Ovary (tissue), 9 donors: ENCODE results near the gene PSMD14. TPM values are rescaled to one million over a fixed set of nuclear protein-coding genes. Genes with fewer than 3 reads are reported as not detected.

Experiments used
- DNase-seq, 5 donors: peaks; one replicate each; pipeline ENCODE4 v3.0.0-alpha.2; 2019 to 2020
- H3K27ac ChIP-seq, 2 donors: fragments of 200-600 bp; one replicate each; pipeline versions ENCODE4 v1.5.1 to v1.8.0; 2019 to 2022
- H3K27me3 ChIP-seq: fragments of 200-600 bp; one replicate; pipeline ENCODE4 v1.8.0; 2022
- H3K36me3 ChIP-seq: fragments of 200-600 bp; sonication (generic); one replicate; pipeline ENCODE4 v1.5.1; 2019
- H3K4me1 ChIP-seq: one replicate; pipeline ENCODE4 v1.8.1; 2013; ENCODE audit warnings: mild to moderate bottlenecking, moderate library complexity; ENCODE audit not compliant: insufficient read depth
- H3K4me3 ChIP-seq: fragments of 200-600 bp; sonication (generic); one replicate; pipeline ENCODE4 v1.5.1; 2017
- H3K9me3 ChIP-seq, 2 donors: fragments of 200-600 bp in 1 of 2; sonication (generic) in 1 of 2; one replicate each; pipeline versions ENCODE4 v1.5.1 to v1.8.1; 2013 to 2019; ENCODE audit warnings: mild to moderate bottlenecking in 1 of 2, moderate library complexity in 1 of 2
- EP300 ChIP-seq: sonication (generic); formaldehyde crosslinking; IDR thresholded peaks from one replicate; pipeline ENCODE4 v1.6.1; 2017; ENCODE audit warnings: antibody characterized with exemption
- POLR2A ChIP-seq: fragments of 450-650 bp; IDR thresholded peaks from one replicate; pipeline ENCODE4 v1.6.1; 2017; ENCODE audit warnings: antibody characterized with exemption, mild to moderate bottlenecking, moderate library complexity
- WGBS, 3 donors: extraction: QIAGEN DNeasy Blood & Tissue Kit in 1 of 3; methylation state at CpG; one replicate each; pipeline versions ENCODE4 v1.1.5 to v1.1.7; 2013 to 2017; 5-methylcytosine and 5-hydroxymethylcytosine counted together
- intact Hi-C, 4 donors: fragments of 100-400 bp; cut with DNase I; formaldehyde crosslinking; loops; one replicate each; pipeline versions ENCODE4 v1.11.0 to v1.15.1; 2022 to 2023
- polyA plus RNA-seq, 2 donors: library from polyadenylated mRNA; stranded (reverse); fragments of 200-250 nt in 1 of 2; fragments of 350-450 nt in 1 of 2; fragmentation: Illumina TruSeq in 1 of 2; extraction: RNeasy Lipid Tissue Mini Kit (QIAGEN cat#74804) in 1 of 2; gene quantifications; one replicate each; pipeline ENCODE4 v1.2.3, GENCODE V29; 2013 to 2014
- total RNA-seq, 7 donors: library from RNA; depleted of rRNA in 2 of 7; stranded (reverse); fragments of >200 nt in 2 of 7; fragmentation: NEBNext Ultra II Directional in 3 of 7; extraction: Animal tissue kit (Norgen Biotek cat#: 25700) in 3 of 7; gene quantifications; one replicate each; pipeline versions ENCODE4 v1.1.0 to v1.2.4, GENCODE V29; 2016 to 2023
- TF ChIP-seq, protein P1 (sequence below), 3 donors: fragments of 450-650 bp in 2 of 3; fragments of 200-600 bp in 1 of 3; IDR thresholded peaks; one replicate each; pipeline versions ENCODE4 v1.5.1 to v1.8.0; 2016 to 2022; ENCODE audit warnings: antibody characterized with exemption in 3 of 3, mild to moderate bottlenecking in 1 of 3
- donor health status: DM: no; HTN: no; CAD: no; lungs with moderate emphysema.
- donor health status: DM: no; HTN: no; CAD: no.
- donor health status: Bipolar disorder and iron deficiency.
- donor health status: DM: yes; HTN: yes; CAD: no.
- donor health status: DM: no; HTN: no; CAD: no.
- donor health status: DM: yes; HTN: yes; CAD: no.

Gene PSMD14
- total and polyA plus RNA-seq, 9 donors: 9.4 to 34.3 (median 19.4) TPM

DNA sequence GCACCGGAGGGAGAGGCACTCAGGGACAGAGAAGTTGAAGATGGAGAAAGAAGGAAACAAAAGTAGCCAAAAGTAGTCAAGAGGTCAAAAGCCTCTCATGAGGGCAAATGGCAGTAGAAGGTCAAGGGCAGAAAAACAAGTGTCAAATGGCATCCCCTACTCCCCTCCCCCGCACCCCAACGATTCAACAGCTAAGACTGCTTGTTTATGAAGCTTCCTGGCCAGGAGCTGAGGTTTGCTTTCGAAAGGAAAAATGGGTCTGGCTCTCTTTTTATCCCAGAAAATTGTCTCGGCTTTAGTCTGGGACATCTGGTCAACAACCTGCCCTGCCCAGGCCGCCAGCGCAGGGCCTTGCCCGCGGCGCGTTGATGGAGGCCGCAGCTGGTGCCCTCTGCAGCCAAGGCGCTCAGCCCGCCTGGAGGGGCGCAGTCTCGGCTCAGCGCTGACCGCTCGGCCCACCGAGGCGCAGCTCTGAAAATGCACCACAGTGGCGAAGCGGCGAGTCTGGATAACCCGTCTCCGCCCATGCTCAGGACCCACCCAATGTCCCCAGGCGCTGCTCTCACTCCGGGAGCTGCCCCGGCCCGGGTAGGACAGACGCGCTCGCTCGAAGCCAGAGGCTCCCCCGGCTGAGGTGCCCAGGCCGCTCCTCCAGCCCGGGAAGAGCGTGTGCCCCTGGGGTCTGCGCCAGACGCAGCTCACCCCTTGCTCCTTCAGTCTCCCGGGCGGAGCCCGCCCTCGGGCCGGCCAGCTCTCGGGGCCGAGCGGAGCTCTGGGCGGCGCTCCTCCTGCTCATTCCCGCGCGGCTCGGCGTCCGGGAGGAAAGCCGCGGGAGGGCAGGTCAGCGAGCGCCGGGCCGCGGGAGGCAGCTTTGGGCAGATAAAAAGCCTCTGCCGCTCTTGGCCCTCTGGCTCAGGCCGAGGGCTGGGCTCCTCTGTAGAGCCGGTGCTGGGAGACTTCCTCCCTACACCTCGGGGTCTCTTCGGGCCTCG lies 106.1 kb downstream of the PSMD14 start:
- Histone ChIP-seq H3K27me3 (peaks cover 2% of the 10 kb centered on the region), H3K36me3 (no peaks in the 10 kb centered on the region), H3K27ac (no peak overlapping the region), H3K4me3 (peak overlapping the region; percentile 41), H3K4me1 (peaks cover 9% of the 10 kb centered on the region), H3K9me3 (no peaks in the 10 kb centered on the region)
- no peak for TF ChIP-seq EP300
- TF ChIP-seq, protein P1, sequence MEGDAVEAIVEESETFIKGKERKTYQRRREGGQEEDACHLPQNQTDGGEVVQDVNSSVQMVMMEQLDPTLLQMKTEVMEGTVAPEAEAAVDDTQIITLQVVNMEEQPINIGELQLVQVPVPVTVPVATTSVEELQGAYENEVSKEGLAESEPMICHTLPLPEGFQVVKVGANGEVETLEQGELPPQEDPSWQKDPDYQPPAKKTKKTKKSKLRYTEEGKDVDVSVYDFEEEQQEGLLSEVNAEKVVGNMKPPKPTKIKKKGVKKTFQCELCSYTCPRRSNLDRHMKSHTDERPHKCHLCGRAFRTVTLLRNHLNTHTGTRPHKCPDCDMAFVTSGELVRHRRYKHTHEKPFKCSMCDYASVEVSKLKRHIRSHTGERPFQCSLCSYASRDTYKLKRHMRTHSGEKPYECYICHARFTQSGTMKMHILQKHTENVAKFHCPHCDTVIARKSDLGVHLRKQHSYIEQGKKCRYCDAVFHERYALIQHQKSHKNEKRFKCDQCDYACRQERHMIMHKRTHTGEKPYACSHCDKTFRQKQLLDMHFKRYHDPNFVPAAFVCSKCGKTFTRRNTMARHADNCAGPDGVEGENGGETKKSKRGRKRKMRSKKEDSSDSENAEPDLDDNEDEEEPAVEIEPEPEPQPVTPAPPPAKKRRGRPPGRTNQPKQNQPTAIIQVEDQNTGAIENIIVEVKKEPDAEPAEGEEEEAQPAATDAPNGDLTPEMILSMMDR (IDR thresholded peaks at IDR 0.05): no peak
- no peak for TF ChIP-seq POLR2A
- intact Hi-C loops: no loop called here
- DNase-seq: peak in 2 of 5 donors; percentile 44 to 55
- WGBS, 3 donors: 5 to 7% (median 5%) methylated on average over 60 to 69 of the region's 69 CpGs

DNA sequence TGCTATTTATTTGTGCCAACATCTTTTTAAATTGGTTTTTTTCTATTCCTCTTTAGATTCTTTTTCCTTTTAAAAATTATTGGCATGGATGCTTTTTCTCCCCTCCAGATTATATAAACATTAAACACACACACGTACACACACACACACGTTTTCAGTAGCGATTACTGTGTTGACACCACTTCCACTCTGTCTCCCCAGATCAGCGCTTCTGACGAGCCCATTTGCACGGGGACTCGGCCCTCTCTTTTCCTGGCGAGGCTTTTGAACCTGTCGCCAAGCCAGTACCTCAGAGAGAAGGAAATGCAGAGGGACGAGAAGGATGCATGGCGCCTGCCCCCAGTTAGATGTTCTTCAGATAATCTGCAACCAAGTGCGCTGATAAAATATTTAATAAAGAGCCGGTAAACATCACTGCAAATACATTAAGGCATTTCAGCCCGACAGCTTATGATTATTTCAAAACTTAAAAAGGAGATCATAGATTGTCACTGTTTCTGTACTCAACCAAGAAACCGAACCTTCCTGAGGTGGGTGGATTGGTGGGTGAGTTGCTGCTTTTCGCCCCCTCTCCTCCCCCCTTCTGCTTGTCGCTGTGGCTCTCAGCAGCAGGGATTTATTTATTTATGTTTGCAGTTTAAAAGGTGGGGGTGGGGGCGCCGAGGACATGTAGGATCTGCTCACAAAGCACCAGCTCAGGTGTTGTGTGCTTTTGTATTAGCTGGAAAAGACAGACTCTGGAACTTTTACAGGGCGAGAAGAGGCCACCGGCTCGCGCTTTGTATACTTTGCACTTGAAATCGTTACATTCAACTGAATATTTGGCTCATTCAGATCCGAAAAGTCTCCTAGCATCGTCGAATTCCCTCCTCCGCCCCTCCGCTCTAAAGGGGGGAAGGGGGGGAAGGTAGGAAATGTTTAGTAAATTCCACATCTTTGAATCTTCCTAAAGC lies 107.1 kb downstream of the PSMD14 start:
- no peak overlapping the region for H3K27ac ChIP-seq
- no peaks in the 10 kb centered on the region for H3K36me3 ChIP-seq
- 13 to 17% (median 14%) methylated on average over 29 of the region's 29 CpGs for WGBS, 3 donors
- peaks cover 2% of the 10 kb centered on the region for H3K27me3 ChIP-seq
- intact Hi-C loops: no loop called here
- H3K9me3 ChIP-seq: no peaks in the 10 kb centered on the region
- TF ChIP-seq POLR2A: no peak
- TF ChIP-seq, protein P1 (IDR thresholded peaks at IDR 0.05): no peak
- TF ChIP-seq EP300: no peak
- DNase-seq: no peak
- H3K4me3 ChIP-seq: peak overlapping the region; percentile 41
- peaks cover 9% of the 10 kb centered on the region for H3K4me1 ChIP-seq

DNA sequence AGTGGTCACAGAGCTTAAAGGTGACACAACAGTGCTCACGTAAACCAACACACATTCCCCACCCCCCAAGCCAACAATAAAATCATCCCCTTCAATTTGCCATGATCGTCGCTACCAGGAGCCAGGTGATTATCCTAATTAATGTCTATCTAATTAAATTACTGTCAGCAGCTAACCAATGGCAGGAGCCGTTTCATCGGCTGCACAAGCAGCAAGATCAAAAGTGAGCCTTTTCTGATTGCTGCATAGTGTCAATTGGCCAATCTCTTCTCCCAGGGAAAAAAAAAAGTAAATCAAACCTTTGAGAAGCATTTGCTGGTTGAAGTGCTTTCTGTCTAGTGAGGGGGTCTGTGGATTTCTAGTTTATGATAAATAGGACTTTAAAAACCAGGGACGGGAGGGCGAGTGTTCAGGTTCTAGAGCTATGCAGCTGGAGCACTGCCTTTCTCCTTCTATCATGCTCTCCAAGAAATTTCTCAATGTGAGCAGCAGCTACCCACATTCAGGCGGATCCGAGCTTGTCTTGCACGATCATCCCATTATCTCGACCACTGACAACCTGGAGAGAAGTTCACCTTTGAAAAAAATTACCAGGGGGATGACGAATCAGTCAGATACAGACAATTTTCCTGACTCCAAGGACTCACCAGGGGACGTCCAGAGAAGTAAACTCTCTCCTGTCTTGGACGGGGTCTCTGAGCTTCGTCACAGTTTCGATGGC lies 107.9 kb downstream of the PSMD14 start, which contains the start of gene TBR1:
TBR1 (plus strand) TSS at position 311 of the 721 bp plus-strand sequence; CDS start at position 425, 114 bp downstream.
- Histone ChIP-seq H3K4me3 (no peak within 1 kb of the TSS), H3K36me3 (no peaks in the 10 kb centered on the region), H3K9me3 (no peaks in the 10 kb centered on the region), H3K27me3 (peaks cover 2% of the 10 kb centered on the region), H3K27ac (no peak within 1 kb of the TSS), H3K4me1 (peaks cover 9% of the 10 kb centered on the region)
- intact Hi-C loops: no loop called here
- 12 to 21% (median 15%) methylated on average over 16 of the region's 16 CpGs for whole genome bisulfite sequencing, 3 donors
- TF ChIP-seq, protein P1 (IDR thresholded peaks at IDR 0.05): no peak
- no peak for TF ChIP-seq POLR2A
- no peak for TF ChIP-seq EP300
- no peak for DNase-seq
